Thyroid gland (tissue), 4 donors: ENCODE measurements around the gene BEND3. TPM values are rescaled to one million over a fixed set of nuclear protein-coding genes. Genes with fewer than 3 reads are reported as not detected.

Experiments used
- DNase-seq, 2 donors: peaks; one replicate each; pipeline ENCODE4 v3.0.0-alpha.2; 2019
- H3K27ac ChIP-seq, 3 donors: fragments of 200-600 bp; sonication (generic); 1 replicate in 2 of 3; 2 replicates in 1 of 3; pipeline ENCODE4 v1.5.1; 2016 to 2019; ENCODE audit warnings: mild to moderate bottlenecking in 1 of 3, moderate library complexity in 1 of 3
- H3K27me3 ChIP-seq: fragments of 200-600 bp; sonication (generic); one replicate; pipeline ENCODE4 v1.5.1; 2019
- H3K36me3 ChIP-seq, 2 donors: fragments of 200-600 bp; sonication (generic); one replicate each; pipeline ENCODE4 v1.5.1; 2016 to 2019
- H3K4me1 ChIP-seq, 2 donors: fragments of 200-600 bp; sonication (generic); one replicate each; pipeline ENCODE4 v1.5.1; 2017 to 2019
- H3K4me3 ChIP-seq, 3 donors: fragments of 200-600 bp; sonication (generic); replicated peaks in 1 of 3; 1 replicate in 2 of 3; 2 replicates in 1 of 3; pipeline ENCODE4 v1.5.1; 2016; ENCODE audit warnings: mild to moderate bottlenecking in 1 of 3
- H3K9me3 ChIP-seq: fragments of 200-600 bp; sonication (generic); one replicate; pipeline ENCODE4 v1.5.1; 2017
- POLR2A ChIP-seq, 2 donors: fragments of 450-650 bp; IDR thresholded peaks; one replicate each; pipeline ENCODE4 v1.6.1; 2017; ENCODE audit warnings: antibody characterized with exemption in 2 of 2, mild to moderate bottlenecking in 2 of 2, moderate library complexity in 1 of 2
- WGBS, 2 donors: methylation state at CpG; one replicate each; pipeline ENCODE4 v1.1.5; 2017; 5-methylcytosine and 5-hydroxymethylcytosine counted together
- intact Hi-C: fragments of 100-400 bp; cut with DNase I; formaldehyde crosslinking; loops from one replicate; pipeline ENCODE4 v1.15.1; 2023
- total RNA-seq, 4 donors: library from RNA; depleted of rRNA; stranded (reverse); fragments of >200 nt; gene quantifications; one replicate each; pipeline ENCODE4 v1.2.3, GENCODE V29; 2016
- TF ChIP-seq, protein P1 (sequence below), 6 experiments: fragments of 200-600 bp in 3 of 6; fragments of 450-650 bp in 3 of 6; sonication (generic) in 3 of 6; IDR thresholded peaks; one replicate each; pipeline ENCODE4 v1.5.1; 2016 to 2019; ENCODE audit warnings: antibody characterized with exemption in 6 of 6, mild to moderate bottlenecking in 2 of 6, inconsistent platforms in 1 of 6, moderate library complexity in 1 of 6

The BEND3 gene
- total RNA-seq, 4 donors from 2014 or later = 2.5 to 5.9 (median 2.7) TPM

DNA sequence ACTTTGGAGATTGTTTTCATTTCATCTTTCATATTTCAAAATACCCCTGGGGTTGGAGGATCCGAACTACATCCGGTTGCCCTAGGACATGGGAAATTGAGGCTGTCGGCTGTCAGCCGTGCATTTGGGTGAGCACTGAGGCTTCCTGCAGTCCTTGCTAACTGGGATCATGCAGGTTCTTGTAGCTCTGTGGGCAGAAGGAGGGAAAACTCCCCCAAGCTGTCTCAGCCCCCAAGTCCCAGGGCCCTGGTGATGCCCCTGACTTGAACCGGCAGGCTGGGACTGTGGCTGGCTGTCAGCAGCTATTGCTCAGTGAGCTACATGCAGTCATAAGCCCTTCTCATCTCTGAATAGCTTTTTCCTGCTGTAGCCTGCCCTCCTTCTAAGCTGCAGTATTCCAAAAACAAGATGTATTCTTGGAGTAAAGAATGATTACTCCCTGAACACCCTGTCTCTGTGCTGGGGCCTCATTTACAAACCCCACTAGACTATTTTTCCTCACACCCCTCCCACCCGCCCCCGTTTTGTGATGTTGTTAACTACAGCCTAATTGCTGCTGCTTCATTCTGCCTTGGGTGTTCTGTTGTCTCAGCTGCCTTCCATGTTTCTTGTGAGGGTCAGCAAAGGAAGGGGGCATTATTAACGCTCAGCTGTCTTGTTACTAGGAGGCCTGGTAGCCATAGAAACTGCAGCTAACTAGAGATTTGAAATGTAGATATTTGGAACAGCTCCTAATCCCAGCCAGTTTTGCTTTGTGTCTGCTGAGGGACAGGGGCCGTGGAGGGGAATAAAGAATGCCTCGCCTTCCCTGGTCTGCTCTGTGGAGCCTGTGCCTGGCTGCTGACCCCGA lies 69.3 kb downstream of the BEND3 start:
- no peaks in the 10 kb centered on the region for H3K27me3 ChIP-seq
- H3K27ac ChIP-seq = no peak overlapping the region
- H3K4me3 ChIP-seq = no peak overlapping the region
- TF ChIP-seq POLR2A (IDR thresholded peaks at IDR 0.05) = no peak
- TF ChIP-seq, protein P1, sequence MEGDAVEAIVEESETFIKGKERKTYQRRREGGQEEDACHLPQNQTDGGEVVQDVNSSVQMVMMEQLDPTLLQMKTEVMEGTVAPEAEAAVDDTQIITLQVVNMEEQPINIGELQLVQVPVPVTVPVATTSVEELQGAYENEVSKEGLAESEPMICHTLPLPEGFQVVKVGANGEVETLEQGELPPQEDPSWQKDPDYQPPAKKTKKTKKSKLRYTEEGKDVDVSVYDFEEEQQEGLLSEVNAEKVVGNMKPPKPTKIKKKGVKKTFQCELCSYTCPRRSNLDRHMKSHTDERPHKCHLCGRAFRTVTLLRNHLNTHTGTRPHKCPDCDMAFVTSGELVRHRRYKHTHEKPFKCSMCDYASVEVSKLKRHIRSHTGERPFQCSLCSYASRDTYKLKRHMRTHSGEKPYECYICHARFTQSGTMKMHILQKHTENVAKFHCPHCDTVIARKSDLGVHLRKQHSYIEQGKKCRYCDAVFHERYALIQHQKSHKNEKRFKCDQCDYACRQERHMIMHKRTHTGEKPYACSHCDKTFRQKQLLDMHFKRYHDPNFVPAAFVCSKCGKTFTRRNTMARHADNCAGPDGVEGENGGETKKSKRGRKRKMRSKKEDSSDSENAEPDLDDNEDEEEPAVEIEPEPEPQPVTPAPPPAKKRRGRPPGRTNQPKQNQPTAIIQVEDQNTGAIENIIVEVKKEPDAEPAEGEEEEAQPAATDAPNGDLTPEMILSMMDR (IDR thresholded peaks at IDR 0.05) = no peak
- H3K36me3 ChIP-seq = peaks cover under 1 to 9% of the 10 kb centered on the region in 2 donors
- no peak for DNase-seq
- WGBS, 2 donors = 62 to 66% methylated on average over 11 of the region's 11 CpGs
- intact Hi-C loops = no loop called here
- no peaks in the 10 kb centered on the region for H3K4me1 ChIP-seq
- H3K9me3 ChIP-seq = no peaks in the 10 kb centered on the region

- no peaks in the 10 kb centered on the region for H3K27me3 ChIP-seq
- TF ChIP-seq, protein P1 (IDR thresholded peaks at IDR 0.05) = no peak
- TF ChIP-seq POLR2A (IDR thresholded peaks at IDR 0.05) = no peak
- intact Hi-C loops = no loop called here
Observed at GRCh38 chr6:107033126-107033525, 82.2 kb downstream of the BEND3 start.

DNA sequence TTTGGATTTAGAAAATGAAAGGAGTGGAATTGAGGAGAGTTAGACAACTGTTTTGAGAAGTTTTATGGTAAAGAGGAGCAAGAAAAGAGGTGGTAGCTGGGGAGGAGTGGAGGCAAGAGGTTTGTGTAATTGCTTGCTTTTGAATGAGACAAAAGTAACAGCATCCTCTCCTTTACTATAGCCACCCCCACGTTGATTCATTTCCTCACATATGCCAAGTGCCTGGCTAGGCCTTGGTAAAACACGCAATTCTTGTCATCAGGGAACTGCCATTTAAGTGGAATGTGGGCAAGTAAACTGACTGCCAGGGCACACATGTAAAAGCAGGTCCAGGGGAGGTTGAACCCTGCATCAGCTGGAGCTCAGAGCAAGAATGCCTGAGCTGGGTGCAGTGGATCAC lies 83.3 kb downstream of the BEND3 start:
- Histone ChIP-seq H3K4me1 (peaks cover 0 to 18% of the 10 kb centered on the region in 2 donors), H3K36me3 (no peaks in the 10 kb centered on the region), H3K9me3 (no peaks in the 10 kb centered on the region), H3K4me3 (no peak overlapping the region), H3K27me3 (no peaks in the 10 kb centered on the region), H3K27ac (no peak overlapping the region)
- intact Hi-C loops = no loop called here
- no peak for DNase-seq
- TF ChIP-seq, protein P1 (IDR thresholded peaks at IDR 0.05) = no peak
- TF ChIP-seq POLR2A (IDR thresholded peaks at IDR 0.05) = no peak
- WGBS, 2 donors = 72 to 73% methylated on average over 2 of the region's 2 CpGs

More at GRCh38 chr6:107033126-107033525, 82.2 kb downstream of the BEND3 start:
- Histone ChIP-seq H3K36me3 (no peaks in the 10 kb centered on the region), H3K27ac (no peak overlapping the region), H3K9me3 (no peaks in the 10 kb centered on the region), H3K4me3 (no peak overlapping the region), H3K4me1 (peaks cover 0 to 18% of the 10 kb centered on the region in 2 donors)
- DNase-seq = no peak
- WGBS, 2 donors = 88 to 93% methylated on average over 1 of the region's 1 CpG

DNA sequence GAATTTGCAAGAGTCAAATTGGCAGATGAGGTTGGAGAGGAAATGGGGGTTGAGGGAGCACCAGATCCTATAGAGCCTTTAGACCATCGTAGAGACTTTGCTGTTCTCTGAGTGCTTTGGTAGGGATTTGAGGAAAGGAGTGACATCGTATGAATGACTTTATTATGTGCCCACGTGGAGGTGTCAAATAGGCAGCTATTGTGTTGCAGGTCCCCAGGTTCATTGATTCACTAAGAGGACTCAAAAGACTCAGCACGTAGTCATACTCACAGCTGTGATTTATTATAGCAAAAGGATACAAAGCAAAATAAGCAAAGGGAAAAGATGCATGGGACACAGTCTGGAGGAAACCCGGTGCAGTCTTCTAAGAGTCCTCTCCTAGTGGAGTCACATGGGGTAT lies 85.2 kb downstream of the BEND3 start:
- Histone ChIP-seq H3K27me3 (no peaks in the 10 kb centered on the region), H3K9me3 (no peaks in the 10 kb centered on the region), H3K4me1 (peaks cover 0 to 18% of the 10 kb centered on the region in 2 donors), H3K36me3 (no peaks in the 10 kb centered on the region), H3K27ac (no peak overlapping the region), H3K4me3 (no peak overlapping the region)
- 80 to 83% methylated on average over 5 of the region's 5 CpGs for WGBS, 2 donors
- intact Hi-C loops = no loop called here
- no peak for DNase-seq
- TF ChIP-seq POLR2A (IDR thresholded peaks at IDR 0.05) = no peak
- TF ChIP-seq, protein P1 (IDR thresholded peaks at IDR 0.05) = no peak

GRCh38 chr6:107026965-107027364 lies 88.3 kb downstream of the BEND3 start:
- intact Hi-C loops = loop anchor here (5.0 to 10.0 kb wide), 2 partner anchors 90 to 208 kb away; partner anchors contain the start of gene BEND3
- Histone ChIP-seq H3K9me3 (no peaks in the 10 kb centered on the region), H3K27ac (no peak overlapping the region), H3K4me3 (no peak overlapping the region), H3K36me3 (no peaks in the 10 kb centered on the region), H3K27me3 (no peaks in the 10 kb centered on the region), H3K4me1 (peaks cover 0 to 18% of the 10 kb centered on the region in 2 donors)
- DNase-seq = no peak
- TF ChIP-seq POLR2A (IDR thresholded peaks at IDR 0.05) = no peak
- TF ChIP-seq, protein P1 (IDR thresholded peaks at IDR 0.05) = no peak
- 92 to 93% methylated on average over 8 of the region's 8 CpGs for WGBS, 2 donors
